Measurements from ENCODE around the gene CAPN5.

DNA sequence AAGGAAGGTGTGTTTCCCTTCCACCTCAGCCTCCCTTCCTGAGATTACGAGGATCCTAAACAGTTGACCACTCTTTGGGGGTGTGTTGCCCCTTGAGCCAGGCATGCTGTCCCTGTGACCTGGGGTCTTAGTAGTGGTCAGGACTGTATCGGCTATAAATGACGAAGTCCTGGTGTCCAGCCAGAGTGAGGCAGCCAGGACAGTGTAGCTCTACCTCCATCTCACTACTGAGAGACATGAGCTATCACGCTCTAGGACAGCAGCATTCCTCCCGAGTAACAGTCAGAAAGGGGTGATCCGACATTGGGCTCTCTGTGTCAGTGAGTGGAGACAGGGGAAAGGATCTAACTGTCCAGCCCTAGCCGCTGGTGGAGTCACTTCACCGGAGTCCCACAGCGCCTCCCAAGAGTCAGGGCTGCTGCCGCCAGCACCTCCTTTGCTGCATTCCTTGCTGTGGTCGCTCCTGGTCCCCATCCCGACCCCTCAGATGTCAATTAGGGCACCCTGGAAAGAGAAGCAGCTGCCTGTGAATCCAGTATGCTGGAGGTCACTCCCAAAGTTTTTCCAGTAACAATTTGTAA is 35.8 kb upstream of the CAPN5 start:
- TF ChIP-seq, protein P1, sequence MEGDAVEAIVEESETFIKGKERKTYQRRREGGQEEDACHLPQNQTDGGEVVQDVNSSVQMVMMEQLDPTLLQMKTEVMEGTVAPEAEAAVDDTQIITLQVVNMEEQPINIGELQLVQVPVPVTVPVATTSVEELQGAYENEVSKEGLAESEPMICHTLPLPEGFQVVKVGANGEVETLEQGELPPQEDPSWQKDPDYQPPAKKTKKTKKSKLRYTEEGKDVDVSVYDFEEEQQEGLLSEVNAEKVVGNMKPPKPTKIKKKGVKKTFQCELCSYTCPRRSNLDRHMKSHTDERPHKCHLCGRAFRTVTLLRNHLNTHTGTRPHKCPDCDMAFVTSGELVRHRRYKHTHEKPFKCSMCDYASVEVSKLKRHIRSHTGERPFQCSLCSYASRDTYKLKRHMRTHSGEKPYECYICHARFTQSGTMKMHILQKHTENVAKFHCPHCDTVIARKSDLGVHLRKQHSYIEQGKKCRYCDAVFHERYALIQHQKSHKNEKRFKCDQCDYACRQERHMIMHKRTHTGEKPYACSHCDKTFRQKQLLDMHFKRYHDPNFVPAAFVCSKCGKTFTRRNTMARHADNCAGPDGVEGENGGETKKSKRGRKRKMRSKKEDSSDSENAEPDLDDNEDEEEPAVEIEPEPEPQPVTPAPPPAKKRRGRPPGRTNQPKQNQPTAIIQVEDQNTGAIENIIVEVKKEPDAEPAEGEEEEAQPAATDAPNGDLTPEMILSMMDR (IDR thresholded peaks at IDR 0.05), result no peak
- TF ChIP-seq POLR2A (IDR thresholded peaks at IDR 0.05), result no peak
